Gastrocnemius medialis (tissue), 4 donors: ENCODE results near the gene LRMDA.

Experiments used
- POLR2A ChIP-seq, 2 donors: fragments of 450-650 bp; IDR thresholded peaks; one replicate each; pipeline ENCODE4 v1.6.1; 2017; ENCODE audit warnings: antibody characterized with exemption in 2 of 2, mild to moderate bottlenecking in 2 of 2, moderate library complexity in 2 of 2
- TF ChIP-seq, protein P1 (sequence below), 5 experiments: fragments of 450-650 bp in 3 of 5; fragments of 200-600 bp in 2 of 5; sonication (generic) in 2 of 5; IDR thresholded peaks in 4 of 5; conservative IDR thresholded peaks in 1 of 5; 1 replicate in 4 of 5; 2 replicates in 1 of 5; pipeline ENCODE4 v1.5.1; 2016 to 2019; ENCODE audit warnings: antibody characterized with exemption in 5 of 5, mild to moderate bottlenecking in 3 of 5, moderate library complexity in 3 of 5

GRCh38 chr10:75464478-75465449 lies 33.3 kb downstream of the LRMDA start:
- TF ChIP-seq, protein P1, sequence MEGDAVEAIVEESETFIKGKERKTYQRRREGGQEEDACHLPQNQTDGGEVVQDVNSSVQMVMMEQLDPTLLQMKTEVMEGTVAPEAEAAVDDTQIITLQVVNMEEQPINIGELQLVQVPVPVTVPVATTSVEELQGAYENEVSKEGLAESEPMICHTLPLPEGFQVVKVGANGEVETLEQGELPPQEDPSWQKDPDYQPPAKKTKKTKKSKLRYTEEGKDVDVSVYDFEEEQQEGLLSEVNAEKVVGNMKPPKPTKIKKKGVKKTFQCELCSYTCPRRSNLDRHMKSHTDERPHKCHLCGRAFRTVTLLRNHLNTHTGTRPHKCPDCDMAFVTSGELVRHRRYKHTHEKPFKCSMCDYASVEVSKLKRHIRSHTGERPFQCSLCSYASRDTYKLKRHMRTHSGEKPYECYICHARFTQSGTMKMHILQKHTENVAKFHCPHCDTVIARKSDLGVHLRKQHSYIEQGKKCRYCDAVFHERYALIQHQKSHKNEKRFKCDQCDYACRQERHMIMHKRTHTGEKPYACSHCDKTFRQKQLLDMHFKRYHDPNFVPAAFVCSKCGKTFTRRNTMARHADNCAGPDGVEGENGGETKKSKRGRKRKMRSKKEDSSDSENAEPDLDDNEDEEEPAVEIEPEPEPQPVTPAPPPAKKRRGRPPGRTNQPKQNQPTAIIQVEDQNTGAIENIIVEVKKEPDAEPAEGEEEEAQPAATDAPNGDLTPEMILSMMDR (IDR thresholded peaks at IDR 0.05 in 4 of 5, conservative IDR thresholded peaks at IDR 0.05 in 1 of 5): no peak
- TF ChIP-seq POLR2A (IDR thresholded peaks at IDR 0.05): no peak
